ENCODE results near the gene SERGEF. TPM values are rescaled to one million over a fixed set of nuclear protein-coding genes. Genes with fewer than 3 reads are reported as not detected.

The SERGEF gene
- total RNA-seq, 1 experiment from 2014 or later, result 31.4 TPM

DNA sequence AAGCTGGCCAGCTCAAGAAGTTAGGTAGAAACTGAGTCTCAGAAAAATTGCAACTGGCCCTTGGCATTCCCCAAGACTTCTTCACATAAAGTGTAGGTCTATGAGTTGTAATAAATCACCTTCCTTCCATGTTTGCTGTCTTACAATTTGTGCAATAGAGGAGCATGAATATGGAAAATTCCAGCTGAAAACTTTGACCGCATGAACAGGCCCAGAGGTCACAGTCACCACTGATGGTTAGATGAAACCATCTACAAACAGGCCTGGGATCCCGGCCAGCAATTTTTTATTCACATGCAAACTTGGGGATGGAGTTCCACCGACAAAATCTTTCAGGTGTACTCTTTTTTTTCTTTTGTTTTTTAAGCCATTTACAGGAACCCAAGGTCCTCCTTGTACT lies 88.1 kb downstream of the SERGEF start:
- Histone ChIP-seq H4K5ac (ENCODE audit: insufficient read length, low read depth, low read length) (no peak overlapping the region), H2BK120ac (ENCODE audit: low read depth, low read length, poor library complexity, severe bottlenecking) (no peak overlapping the region), H3K23ac (ENCODE audit: insufficient read length, low read depth, low read length) (no peak overlapping the region), H2AFZ (ENCODE audit: low read length) (no peak overlapping the region), H4K91ac (ENCODE audit: insufficient read length, low read depth, low read length) (no peak overlapping the region), H3K79me2 (ENCODE audit: insufficient read depth, low read length) (no peaks in the 10 kb centered on the region), H3K79me1 (ENCODE audit: insufficient read depth, low read depth, low read length, poor library complexity, severe bottlenecking) (no peaks in the 10 kb centered on the region), H3K18ac (ENCODE audit: insufficient read length, low read depth, low read length) (no peak overlapping the region), H2BK20ac (ENCODE audit: low read depth, low read length, poor library complexity, severe bottlenecking) (no peak overlapping the region), H2AK5ac (ENCODE audit: insufficient read length, low read length) (no peak overlapping the region), H3K4ac (ENCODE audit: low read depth, low read length) (no peak overlapping the region), H3K4me2 (ENCODE audit: insufficient read depth, insufficient read length, low read length) (no peak overlapping the region), H3K4me1 (ENCODE audit: insufficient read depth, low read length) (0 out of 2 replicates have a peak, but pooled peaks cover 2% of the 10 kb centered on the region), H3K9ac (ENCODE audit: extremely low read depth, insufficient read length, low read length) (no peak overlapping the region), H3K9me3 (ENCODE audit: control insufficient read depth, low read depth, low read length) (no peaks in the 10 kb centered on the region), H4K20me1 (ENCODE audit: control insufficient read depth, insufficient read depth, insufficient read length) (no peaks in the 10 kb centered on the region), H3K27me3 (ENCODE audit: insufficient read depth, low read length) (no peaks in the 10 kb centered on the region), H4K8ac (replicated peaks; ENCODE audit: insufficient read length, low read depth, low read length) (no peak overlapping the region), H3K56ac (ENCODE audit: insufficient read length, low read depth, low read length) (no peak overlapping the region), H3K23me2 (ENCODE audit: insufficient read length, low read depth, low read length, poor library complexity, severe bottlenecking) (no peaks in the 10 kb centered on the region), H2BK5ac (ENCODE audit: insufficient read length, low read length) (no peak overlapping the region), H3K14ac (ENCODE audit: insufficient read depth, low read length) (no peak overlapping the region), H2BK12ac (ENCODE audit: insufficient read length, low read depth, low read length) (no peak overlapping the region), H2BK15ac (ENCODE audit: low read depth, low read length) (no peak overlapping the region), H3T11ph (ENCODE audit: low read length) (no peak overlapping the region), H3K27ac (ENCODE audit: insufficient read length, low read depth, low read length) (no peak overlapping the region)
- TF ChIP-seq, protein P1, sequence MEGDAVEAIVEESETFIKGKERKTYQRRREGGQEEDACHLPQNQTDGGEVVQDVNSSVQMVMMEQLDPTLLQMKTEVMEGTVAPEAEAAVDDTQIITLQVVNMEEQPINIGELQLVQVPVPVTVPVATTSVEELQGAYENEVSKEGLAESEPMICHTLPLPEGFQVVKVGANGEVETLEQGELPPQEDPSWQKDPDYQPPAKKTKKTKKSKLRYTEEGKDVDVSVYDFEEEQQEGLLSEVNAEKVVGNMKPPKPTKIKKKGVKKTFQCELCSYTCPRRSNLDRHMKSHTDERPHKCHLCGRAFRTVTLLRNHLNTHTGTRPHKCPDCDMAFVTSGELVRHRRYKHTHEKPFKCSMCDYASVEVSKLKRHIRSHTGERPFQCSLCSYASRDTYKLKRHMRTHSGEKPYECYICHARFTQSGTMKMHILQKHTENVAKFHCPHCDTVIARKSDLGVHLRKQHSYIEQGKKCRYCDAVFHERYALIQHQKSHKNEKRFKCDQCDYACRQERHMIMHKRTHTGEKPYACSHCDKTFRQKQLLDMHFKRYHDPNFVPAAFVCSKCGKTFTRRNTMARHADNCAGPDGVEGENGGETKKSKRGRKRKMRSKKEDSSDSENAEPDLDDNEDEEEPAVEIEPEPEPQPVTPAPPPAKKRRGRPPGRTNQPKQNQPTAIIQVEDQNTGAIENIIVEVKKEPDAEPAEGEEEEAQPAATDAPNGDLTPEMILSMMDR (conservative IDR thresholded peaks at IDR 0.05), result no peak
- Mint-ChIP-seq H3K9me3 (no peaks in the 10 kb centered on the region), H3K36me3 (ENCODE audit: insufficient read depth in 1 of 3, low read depth in 3 of 3) (peaks cover 0 to 4% (median 0%) of the 10 kb centered on the region in 3 experiments; a peak in 2 of 7 replicates), H3K27ac (no peak overlapping the region; a peak in 1 of 7 replicates), H3K4me3 (no peak overlapping the region), H3K27me3 (ENCODE audit: low read depth) (no peaks in the 10 kb centered on the region), H3K4me1 (peaks cover 7 to 17% of the 10 kb centered on the region in 2 experiments)
- DNase-seq, result no peak
- no CpG with 5 or more reads among the region's 3 CpGs for WGBS (ENCODE audit: extremely low coverage, insufficient read length, low lambda C conversion rate)
